ENCODE measurements around the gene TAF11L4. TPM values are rescaled to one million over a fixed set of nuclear protein-coding genes. Genes with fewer than 3 reads are reported as not detected.
"Not testable (repeated sequence)": the region's sequence is repeated elsewhere in the genome, so short reads cannot be mapped to it uniquely, and the experiment has no call there.

Gene TAF11L4
- polyA plus RNA-seq: not detected

DNA sequence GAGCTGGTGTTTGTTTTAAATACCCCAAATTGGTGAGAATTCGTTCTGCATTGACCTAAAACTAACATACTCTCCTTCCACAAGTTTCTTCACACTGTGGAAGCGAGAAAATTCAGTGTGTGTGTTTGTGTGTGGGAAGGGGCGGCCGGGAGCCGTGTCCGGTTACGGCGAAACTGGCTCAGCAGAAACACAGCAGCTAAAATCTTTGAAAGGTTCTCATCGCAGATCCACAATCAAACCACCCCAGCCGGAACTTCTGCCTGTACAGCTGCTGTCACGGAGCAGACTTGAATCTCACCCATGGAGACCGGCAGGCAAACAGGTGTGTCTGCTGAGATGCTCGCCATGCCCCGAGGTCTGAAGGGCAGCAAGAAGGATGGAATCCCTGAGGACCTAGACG is at the start of gene TAF11L4:
TSS of gene TAF11L4 (plus strand) at position 301 of the 400 bp plus-strand sequence.
- H3K36me3 ChIP-seq (ENCODE audit: control insufficient read depth in 2 of 2, insufficient read depth in 2 of 2, low read length in 1 of 2); H3K27me3 ChIP-seq (ENCODE audit: control insufficient read depth in 1 of 2, insufficient read depth in 2 of 2, low read length in 2 of 2); H3K9me3 ChIP-seq (ENCODE audit: control insufficient read depth in 2 of 2, insufficient read depth in 1 of 2, low read depth in 1 of 2, low read length in 1 of 2); H3K27ac ChIP-seq (ENCODE audit: low read depth in 2 of 2, low read length in 1 of 2); H3K4me1 ChIP-seq (ENCODE audit: control insufficient read depth in 2 of 2, insufficient read depth in 2 of 2, low read length in 1 of 2); H3K4me3 ChIP-seq (ENCODE audit: low read depth in 1 of 2, low read length in 2 of 2): not testable (repeated sequence)
- WGBS, 2 donors: no CpG with 5 or more reads among the region's 15 CpGs

DNA sequence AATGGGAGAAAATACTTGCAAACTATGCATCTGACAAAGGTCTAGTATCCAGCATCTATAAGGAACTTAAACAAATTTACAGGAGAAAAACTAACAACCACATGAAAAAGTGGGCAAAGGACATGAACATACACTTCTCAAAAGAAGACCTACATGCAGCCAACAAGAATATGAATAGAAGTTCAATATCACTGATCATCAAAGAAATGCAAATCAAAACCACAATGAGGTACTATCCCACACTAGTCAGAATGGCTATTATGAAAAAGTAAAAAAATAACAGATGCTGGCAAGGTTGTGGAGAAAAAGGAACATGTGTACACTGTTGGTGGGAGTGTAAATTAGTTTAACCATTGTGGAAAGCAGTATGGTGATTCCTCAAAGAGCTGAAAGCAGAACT is 46.5 kb upstream of the TAF11L4 start:
- H3K27me3 ChIP-seq (ENCODE audit: control insufficient read depth in 1 of 2, insufficient read depth in 2 of 2, low read length in 2 of 2); H3K4me3 ChIP-seq (ENCODE audit: low read depth in 1 of 2, low read length in 2 of 2); H3K27ac ChIP-seq (ENCODE audit: low read depth in 2 of 2, low read length in 1 of 2); H3K9me3 ChIP-seq (ENCODE audit: control insufficient read depth in 2 of 2, insufficient read depth in 1 of 2, low read depth in 1 of 2, low read length in 1 of 2); H3K36me3 ChIP-seq (ENCODE audit: control insufficient read depth in 2 of 2, insufficient read depth in 2 of 2, low read length in 1 of 2); H3K4me1 ChIP-seq (ENCODE audit: control insufficient read depth in 2 of 2, insufficient read depth in 2 of 2, low read length in 1 of 2): not testable (repeated sequence)

DNA sequence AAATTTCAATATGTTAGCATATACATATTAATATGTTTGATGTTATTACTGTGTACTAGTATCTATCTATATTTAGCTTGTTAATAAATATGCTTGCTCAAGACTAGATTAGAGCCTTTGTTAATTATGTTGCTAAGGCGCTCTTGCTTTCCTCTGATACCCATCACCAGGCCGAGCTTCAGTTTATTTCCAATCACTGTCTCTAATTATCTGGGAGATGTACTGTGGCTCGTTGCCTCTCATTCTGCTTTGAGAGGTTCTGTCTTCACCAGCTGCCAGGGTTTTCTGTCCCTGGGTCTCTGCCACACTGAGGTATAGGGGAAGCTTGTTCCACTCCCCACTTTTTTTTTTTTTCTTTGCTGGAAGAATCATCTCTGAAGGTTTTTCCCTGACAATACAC is 44.6 kb upstream of the TAF11L4 start:
- no peaks in the 10 kb centered on the region for H3K4me1 ChIP-seq (ENCODE audit: control insufficient read depth in 2 of 2, insufficient read depth in 2 of 2, low read length in 1 of 2)
- H3K36me3 ChIP-seq (ENCODE audit: control insufficient read depth in 2 of 2, insufficient read depth in 2 of 2, low read length in 1 of 2): no peaks in the 10 kb centered on the region
- no peak overlapping the region for H3K4me3 ChIP-seq (ENCODE audit: low read depth in 1 of 2, low read length in 2 of 2)
- H3K9me3 ChIP-seq (ENCODE audit: control insufficient read depth in 2 of 2, insufficient read depth in 1 of 2, low read depth in 1 of 2, low read length in 1 of 2): no peaks in the 10 kb centered on the region
- no peaks in the 10 kb centered on the region for H3K27me3 ChIP-seq (ENCODE audit: control insufficient read depth in 1 of 2, insufficient read depth in 2 of 2, low read length in 2 of 2)
- no peak overlapping the region for H3K27ac ChIP-seq (ENCODE audit: low read depth in 2 of 2, low read length in 1 of 2)
- 76 to 83% methylated on average over 3 of the region's 3 CpGs for WGBS, 2 donors

DNA sequence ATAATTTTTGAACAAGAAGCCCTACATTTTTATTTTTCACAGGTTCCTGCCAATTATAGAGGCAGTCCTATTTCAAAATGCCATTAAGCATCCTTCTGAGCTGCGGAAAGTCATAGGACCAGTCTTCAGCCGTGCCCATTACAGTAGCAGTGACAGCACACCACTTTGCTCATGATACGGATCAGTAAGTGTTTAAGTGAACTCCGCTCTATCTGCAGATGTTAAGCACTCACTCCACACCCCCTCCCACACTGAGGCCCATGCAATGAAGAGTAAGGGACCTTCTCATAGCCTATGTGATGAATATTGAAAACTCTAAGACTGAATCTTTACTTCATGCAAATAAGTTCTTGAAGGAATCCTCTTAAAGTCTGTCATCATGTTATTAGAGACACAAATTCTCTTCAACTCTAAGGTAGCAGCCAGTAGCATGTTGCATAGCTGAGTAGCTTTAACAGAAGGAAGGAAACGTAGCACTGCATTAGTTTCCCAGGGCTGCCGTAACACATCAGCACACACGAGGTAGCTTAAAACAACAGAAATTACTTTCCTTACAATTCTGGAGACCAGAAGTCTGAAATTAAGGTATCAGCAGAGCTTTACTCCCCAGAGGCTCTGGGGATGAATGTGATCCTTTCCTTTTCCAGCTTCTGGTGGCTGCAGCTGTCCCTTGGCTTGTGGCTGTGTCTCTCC is 43.9 kb upstream of the TAF11L4 start:
- Histone ChIP-seq H3K4me1 (ENCODE audit: control insufficient read depth in 2 of 2, insufficient read depth in 2 of 2, low read length in 1 of 2) (no peaks in the 10 kb centered on the region), H3K4me3 (ENCODE audit: low read depth in 1 of 2, low read length in 2 of 2) (no peak overlapping the region), H3K27ac (ENCODE audit: low read depth in 2 of 2, low read length in 1 of 2) (no peak overlapping the region), H3K9me3 (ENCODE audit: control insufficient read depth in 2 of 2, insufficient read depth in 1 of 2, low read depth in 1 of 2, low read length in 1 of 2) (no peaks in the 10 kb centered on the region), H3K27me3 (ENCODE audit: control insufficient read depth in 1 of 2, insufficient read depth in 2 of 2, low read length in 2 of 2) (no peaks in the 10 kb centered on the region), H3K36me3 (ENCODE audit: control insufficient read depth in 2 of 2, insufficient read depth in 2 of 2, low read length in 1 of 2) (no peaks in the 10 kb centered on the region)
- WGBS, 2 donors: 73 to 74% methylated on average over 7 of the region's 7 CpGs

DNA sequence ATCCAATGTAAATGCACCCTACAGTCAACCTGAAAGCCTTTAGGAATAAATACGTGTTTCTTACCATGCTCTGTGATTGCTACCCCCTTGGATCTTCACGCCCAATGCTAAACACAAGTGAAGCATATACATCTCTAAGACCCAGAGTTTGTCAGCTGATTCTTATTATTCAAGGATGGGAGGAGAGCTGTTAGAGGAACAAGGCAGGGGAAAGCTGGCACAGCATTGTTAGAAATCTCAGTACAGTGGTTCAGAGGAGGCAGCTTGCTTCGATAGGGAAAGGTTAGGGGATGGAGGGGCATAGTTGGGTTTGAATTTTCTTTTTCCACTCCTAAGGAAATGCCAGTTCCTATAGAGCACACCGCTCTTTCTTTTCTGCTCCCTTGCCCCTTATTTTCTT is 40.2 kb upstream of the TAF11L4 start:
- WGBS, 2 donors: 68 to 79% methylated on average over 4 of the region's 4 CpGs

DNA sequence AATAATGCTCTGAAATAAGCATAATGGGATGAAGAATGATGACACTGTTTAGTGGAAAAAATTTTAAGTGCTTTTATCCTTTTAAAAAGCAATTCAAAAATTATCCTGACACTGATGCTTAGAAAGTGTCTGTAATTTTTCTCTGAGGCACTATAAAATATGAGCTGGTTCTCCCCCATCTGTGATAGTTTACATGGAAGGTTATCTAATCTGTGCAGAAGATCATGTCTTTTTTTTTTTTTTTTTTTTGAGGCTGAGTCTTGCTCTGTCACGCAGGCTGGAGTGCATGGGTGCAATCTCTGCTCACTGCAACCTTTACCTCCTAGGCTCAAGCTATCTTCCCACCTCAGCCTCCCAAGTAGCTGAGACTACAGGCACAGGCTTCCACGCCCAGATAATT is 38.8 kb upstream of the TAF11L4 start:
- Histone ChIP-seq H3K27me3 (ENCODE audit: control insufficient read depth in 1 of 2, insufficient read depth in 2 of 2, low read length in 2 of 2) (no peaks in the 10 kb centered on the region), H3K4me3 (ENCODE audit: low read depth in 1 of 2, low read length in 2 of 2) (no peak overlapping the region), H3K27ac (ENCODE audit: low read depth in 2 of 2, low read length in 1 of 2) (no peak overlapping the region), H3K4me1 (ENCODE audit: control insufficient read depth in 2 of 2, insufficient read depth in 2 of 2, low read length in 1 of 2) (no peaks in the 10 kb centered on the region), H3K36me3 (ENCODE audit: control insufficient read depth in 2 of 2, insufficient read depth in 2 of 2, low read length in 1 of 2) (no peaks in the 10 kb centered on the region), H3K9me3 (ENCODE audit: control insufficient read depth in 2 of 2, insufficient read depth in 1 of 2, low read depth in 1 of 2, low read length in 1 of 2) (no peaks in the 10 kb centered on the region)
- WGBS, 2 donors: 72 to 79% methylated on average over 2 of the region's 2 CpGs

More for the DNA sequence above, 40.2 kb upstream of the TAF11L4 start:
- no peak overlapping the region for H3K4me3 ChIP-seq (ENCODE audit: low read depth in 1 of 2, low read length in 2 of 2)
- no peaks in the 10 kb centered on the region for H3K9me3 ChIP-seq (ENCODE audit: control insufficient read depth in 2 of 2, insufficient read depth in 1 of 2, low read depth in 1 of 2, low read length in 1 of 2)
- H3K4me1 ChIP-seq (ENCODE audit: control insufficient read depth in 2 of 2, insufficient read depth in 2 of 2, low read length in 1 of 2): no peaks in the 10 kb centered on the region
- H3K27ac ChIP-seq (ENCODE audit: low read depth in 2 of 2, low read length in 1 of 2): no peak overlapping the region
- H3K36me3 ChIP-seq (ENCODE audit: control insufficient read depth in 2 of 2, insufficient read depth in 2 of 2, low read length in 1 of 2): no peaks in the 10 kb centered on the region
- H3K27me3 ChIP-seq (ENCODE audit: control insufficient read depth in 1 of 2, insufficient read depth in 2 of 2, low read length in 2 of 2): no peaks in the 10 kb centered on the region

DNA sequence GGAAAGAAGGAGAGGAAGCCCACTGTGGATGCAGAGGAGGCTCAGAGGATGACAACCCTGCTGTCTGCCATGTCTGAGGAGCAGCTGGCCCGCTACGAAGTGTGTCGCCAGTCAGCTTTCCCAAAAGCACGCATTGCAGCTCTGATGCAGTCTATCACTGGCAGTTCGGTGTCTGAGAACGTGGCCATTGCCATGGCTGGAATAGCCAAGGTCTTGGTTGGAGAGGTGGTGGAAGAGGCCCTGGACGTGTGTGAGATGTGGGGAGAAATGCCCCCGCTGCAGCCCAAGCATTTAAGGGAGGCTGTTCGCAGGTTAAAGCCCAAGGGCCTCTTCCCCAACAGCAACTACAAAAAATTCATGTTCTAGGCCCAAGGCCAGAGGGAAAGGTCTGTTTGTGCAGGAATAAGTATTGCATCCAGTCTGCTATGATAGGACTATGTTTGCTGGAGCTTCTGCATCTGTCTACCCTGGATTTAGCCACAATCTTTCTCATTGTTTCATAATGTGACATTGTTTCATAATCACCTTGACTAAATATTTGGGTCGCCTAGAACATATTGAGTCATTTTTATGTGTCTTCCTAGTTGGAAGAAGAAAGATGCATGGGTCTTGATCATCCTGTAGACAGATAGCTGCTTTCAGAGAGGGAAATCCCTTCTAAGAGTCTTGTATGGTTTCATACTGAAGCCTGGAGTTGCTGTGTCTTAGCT is 35.0 kb upstream of the TAF11L4 start:
- not testable (repeated sequence) for H3K4me3 ChIP-seq (ENCODE audit: low read depth in 1 of 2, low read length in 2 of 2); H3K36me3 ChIP-seq (ENCODE audit: control insufficient read depth in 2 of 2, insufficient read depth in 2 of 2, low read length in 1 of 2); H3K4me1 ChIP-seq (ENCODE audit: control insufficient read depth in 2 of 2, insufficient read depth in 2 of 2, low read length in 1 of 2); H3K9me3 ChIP-seq (ENCODE audit: control insufficient read depth in 2 of 2, insufficient read depth in 1 of 2, low read depth in 1 of 2, low read length in 1 of 2); H3K27ac ChIP-seq (ENCODE audit: low read depth in 2 of 2, low read length in 1 of 2); H3K27me3 ChIP-seq (ENCODE audit: control insufficient read depth in 1 of 2, insufficient read depth in 2 of 2, low read length in 2 of 2)
- WGBS, 2 donors: 89 to 93% methylated on average over 10 of the region's 10 CpGs

DNA sequence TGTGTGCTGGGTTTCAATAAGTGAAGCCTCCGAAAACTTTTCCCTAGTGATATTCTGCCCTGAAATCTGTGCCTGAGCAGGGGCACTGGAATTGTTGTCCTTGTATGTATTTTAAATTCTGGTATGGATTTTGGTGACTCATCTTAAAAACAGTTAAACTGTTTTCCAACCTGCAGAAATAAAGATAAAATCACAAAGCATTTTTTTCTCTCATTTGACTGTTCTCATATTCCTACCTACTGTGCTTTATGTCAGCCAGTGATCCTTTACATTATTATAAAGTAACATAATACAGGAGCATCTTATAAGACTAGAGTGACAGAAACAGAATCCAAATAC is 34.5 kb upstream of the TAF11L4 start:
- WGBS, 2 donors: 88 to 93% methylated on average over 1 of the region's 1 CpG
- H3K27me3 ChIP-seq (ENCODE audit: control insufficient read depth in 1 of 2, insufficient read depth in 2 of 2, low read length in 2 of 2): no peaks in the 10 kb centered on the region
- no peaks in the 10 kb centered on the region for H3K9me3 ChIP-seq (ENCODE audit: control insufficient read depth in 2 of 2, insufficient read depth in 1 of 2, low read depth in 1 of 2, low read length in 1 of 2)
- H3K4me1 ChIP-seq (ENCODE audit: control insufficient read depth in 2 of 2, insufficient read depth in 2 of 2, low read length in 1 of 2): no peaks in the 10 kb centered on the region
- H3K4me3 ChIP-seq (ENCODE audit: low read depth in 1 of 2, low read length in 2 of 2): no peak overlapping the region
- H3K27ac ChIP-seq (ENCODE audit: low read depth in 2 of 2, low read length in 1 of 2): no peak overlapping the region
- H3K36me3 ChIP-seq (ENCODE audit: control insufficient read depth in 2 of 2, insufficient read depth in 2 of 2, low read length in 1 of 2): no peaks in the 10 kb centered on the region

DNA sequence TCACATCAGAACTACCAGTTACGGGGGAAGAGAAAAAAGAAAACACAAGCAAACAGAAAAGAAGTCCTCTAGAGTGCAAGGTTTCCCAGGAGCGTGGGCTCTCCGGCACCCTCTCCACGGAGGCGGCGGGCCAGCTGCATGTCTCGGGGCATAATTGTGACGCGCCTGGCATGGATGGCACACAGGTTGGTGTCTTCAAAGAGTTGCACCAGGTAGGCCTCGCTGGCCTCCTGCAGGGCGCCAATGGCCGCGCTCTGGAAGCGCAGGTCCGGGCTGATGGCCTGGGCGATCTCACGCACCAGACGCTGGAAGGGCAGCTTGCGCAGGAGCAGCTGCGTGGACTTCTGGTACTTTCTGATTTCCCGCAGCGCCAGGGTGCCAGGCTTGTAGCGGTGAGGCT is 30.3 kb upstream of the TAF11L4 start:
- 92 to 97% methylated on average over 19 to 23 of the region's 23 CpGs for whole genome bisulfite sequencing, 2 donors
- not testable (repeated sequence) for H3K4me1 ChIP-seq (ENCODE audit: control insufficient read depth in 2 of 2, insufficient read depth in 2 of 2, low read length in 1 of 2); H3K36me3 ChIP-seq (ENCODE audit: control insufficient read depth in 2 of 2, insufficient read depth in 2 of 2, low read length in 1 of 2); H3K27ac ChIP-seq (ENCODE audit: low read depth in 2 of 2, low read length in 1 of 2); H3K4me3 ChIP-seq (ENCODE audit: low read depth in 1 of 2, low read length in 2 of 2); H3K27me3 ChIP-seq (ENCODE audit: control insufficient read depth in 1 of 2, insufficient read depth in 2 of 2, low read length in 2 of 2); H3K9me3 ChIP-seq (ENCODE audit: control insufficient read depth in 2 of 2, insufficient read depth in 1 of 2, low read depth in 1 of 2, low read length in 1 of 2)

DNA sequence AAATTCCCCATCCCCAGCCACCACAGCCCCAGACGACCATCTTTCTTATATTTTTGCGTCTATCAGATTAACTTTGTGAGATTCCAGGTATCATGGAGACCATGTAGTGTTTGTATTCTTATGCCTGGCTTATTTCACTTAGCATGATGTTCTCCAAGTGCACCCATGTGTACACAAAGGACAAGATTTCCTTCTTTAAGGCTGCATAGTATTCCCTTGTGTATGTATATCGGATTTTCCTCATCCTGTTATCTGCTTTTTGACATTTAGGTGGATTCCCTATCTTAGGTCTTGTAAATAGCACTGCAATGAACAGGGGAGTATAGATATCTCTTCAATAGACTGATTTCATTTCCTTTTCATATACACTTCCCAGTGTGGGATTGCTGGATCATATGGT is 28.8 kb upstream of the TAF11L4 start:
- H3K27ac ChIP-seq (ENCODE audit: low read depth in 2 of 2, low read length in 1 of 2): no peak overlapping the region
- no peaks in the 10 kb centered on the region for H3K27me3 ChIP-seq (ENCODE audit: control insufficient read depth in 1 of 2, insufficient read depth in 2 of 2, low read length in 2 of 2)
- no peaks in the 10 kb centered on the region for H3K36me3 ChIP-seq (ENCODE audit: control insufficient read depth in 2 of 2, insufficient read depth in 2 of 2, low read length in 1 of 2)
- H3K4me1 ChIP-seq (ENCODE audit: control insufficient read depth in 2 of 2, insufficient read depth in 2 of 2, low read length in 1 of 2): no peaks in the 10 kb centered on the region
- WGBS, 2 donors: 84 to 90% methylated on average over 3 of the region's 3 CpGs
- H3K4me3 ChIP-seq (ENCODE audit: low read depth in 1 of 2, low read length in 2 of 2): no peak overlapping the region
- H3K9me3 ChIP-seq (ENCODE audit: control insufficient read depth in 2 of 2, insufficient read depth in 1 of 2, low read depth in 1 of 2, low read length in 1 of 2): no peaks in the 10 kb centered on the region

All from esophagus (tissue), 2 donors.